Progenitor cell of endocrine pancreas (in vitro differentiated cells): Measurements from ENCODE around the gene GRHPR. TPM values are rescaled to one million over a fixed set of nuclear protein-coding genes. Genes with fewer than 3 reads are reported as not detected.
"Not testable (repeated sequence)": the region's sequence is repeated elsewhere in the genome, so short reads cannot be mapped to it uniquely, and the experiment has no call there.

ENCODE experiments used
- DNase-seq: peaks from one replicate; pipeline ENCODE4 v3.0.0; 2021; ENCODE audit warnings: low spot score; ENCODE audit not compliant: unreplicated experiment
- H3K27ac Mint-ChIP-seq: 2 replicates; pipeline ENCODE4 v1.8.0; 2021; ENCODE audit warnings: mild to moderate bottlenecking, moderate library complexity, mixed read lengths
- H3K27me3 Mint-ChIP-seq: 2 replicates; pipeline ENCODE4 v1.8.0; 2021; ENCODE audit warnings: mixed read lengths
- H3K36me3 Mint-ChIP-seq: 2 replicates; pipeline ENCODE4 v1.8.0; 2022; ENCODE audit warnings: mixed read lengths; ENCODE audit not compliant: insufficient read depth
- H3K4me1 Mint-ChIP-seq: 2 replicates; pipeline ENCODE4 v1.8.0; 2021; ENCODE audit warnings: low read depth, mixed read lengths
- H3K4me3 Mint-ChIP-seq: 2 replicates; pipeline ENCODE4 v1.8.0; 2021; ENCODE audit warnings: low read depth, mild to moderate bottlenecking, moderate library complexity, mixed read lengths
- H3K9me3 Mint-ChIP-seq: 2 replicates; pipeline ENCODE4 v1.8.0; 2021; ENCODE audit warnings: low read depth, mixed read lengths
- total RNA-seq: library from RNA; stranded (reverse); gene quantifications from 2 replicates; pipeline ENCODE4 v1.2.1, GENCODE V29; 2021
- TF ChIP-seq, protein P1 (sequence below): fragments of 200-600 bp; sonication (generic); IDR thresholded peaks from one replicate; pipeline ENCODE4 v1.5.0; 2021; ENCODE audit warnings: antibody characterized with exemption, mild to moderate bottlenecking; ENCODE audit not compliant: unreplicated experiment

GRHPR gene
- total RNA-seq, 1 donor from 2014 or later = 98.0 TPM

DNA sequence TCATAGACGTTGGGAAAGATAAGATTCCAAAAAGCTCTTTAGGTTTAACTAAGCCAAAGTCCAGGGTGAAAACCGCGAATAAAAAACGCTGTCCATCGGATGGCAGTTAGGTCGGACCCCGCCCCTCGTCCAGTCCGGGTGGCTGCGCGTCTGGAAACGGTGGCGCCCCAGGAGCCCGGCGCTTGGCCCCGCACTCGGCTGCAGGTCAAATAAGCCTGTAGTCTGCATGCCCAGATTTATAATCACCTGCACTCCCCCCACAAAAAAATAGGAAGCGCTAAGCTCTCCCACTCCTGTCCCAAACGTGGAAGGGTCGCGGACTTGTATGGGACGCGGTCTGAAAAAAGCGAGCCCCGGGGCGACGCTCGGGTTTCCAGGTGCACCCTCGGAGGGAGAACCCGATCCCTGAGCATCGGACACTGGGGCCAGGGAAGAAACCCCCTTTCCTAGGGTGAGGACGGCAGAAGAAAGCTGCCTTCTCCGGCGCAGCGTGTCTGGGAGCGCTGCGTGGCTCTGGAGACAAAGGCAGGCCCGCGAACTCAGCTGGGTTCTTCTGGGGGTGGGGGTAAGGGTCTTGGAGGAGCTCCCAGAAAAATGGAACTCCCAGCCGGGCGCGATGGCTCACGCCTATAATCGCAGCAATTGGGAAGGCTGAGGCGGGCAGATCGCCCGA, 43.7 kb downstream of the GRHPR start:
- peak; percentile 56 for DNase-seq
- Mint-ChIP-seq H3K27me3 (no peaks in the 10 kb centered on the region), H3K36me3 (peaks cover 6% of the 10 kb centered on the region), H3K9me3 (no peaks in the 10 kb centered on the region), H3K4me3 (peak overlapping the region; percentile 98), H3K27ac (peak overlapping the region; percentile 100), H3K4me1 (peaks cover 24% of the 10 kb centered on the region)
- TF ChIP-seq, protein P1, sequence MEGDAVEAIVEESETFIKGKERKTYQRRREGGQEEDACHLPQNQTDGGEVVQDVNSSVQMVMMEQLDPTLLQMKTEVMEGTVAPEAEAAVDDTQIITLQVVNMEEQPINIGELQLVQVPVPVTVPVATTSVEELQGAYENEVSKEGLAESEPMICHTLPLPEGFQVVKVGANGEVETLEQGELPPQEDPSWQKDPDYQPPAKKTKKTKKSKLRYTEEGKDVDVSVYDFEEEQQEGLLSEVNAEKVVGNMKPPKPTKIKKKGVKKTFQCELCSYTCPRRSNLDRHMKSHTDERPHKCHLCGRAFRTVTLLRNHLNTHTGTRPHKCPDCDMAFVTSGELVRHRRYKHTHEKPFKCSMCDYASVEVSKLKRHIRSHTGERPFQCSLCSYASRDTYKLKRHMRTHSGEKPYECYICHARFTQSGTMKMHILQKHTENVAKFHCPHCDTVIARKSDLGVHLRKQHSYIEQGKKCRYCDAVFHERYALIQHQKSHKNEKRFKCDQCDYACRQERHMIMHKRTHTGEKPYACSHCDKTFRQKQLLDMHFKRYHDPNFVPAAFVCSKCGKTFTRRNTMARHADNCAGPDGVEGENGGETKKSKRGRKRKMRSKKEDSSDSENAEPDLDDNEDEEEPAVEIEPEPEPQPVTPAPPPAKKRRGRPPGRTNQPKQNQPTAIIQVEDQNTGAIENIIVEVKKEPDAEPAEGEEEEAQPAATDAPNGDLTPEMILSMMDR = no peak

DNA sequence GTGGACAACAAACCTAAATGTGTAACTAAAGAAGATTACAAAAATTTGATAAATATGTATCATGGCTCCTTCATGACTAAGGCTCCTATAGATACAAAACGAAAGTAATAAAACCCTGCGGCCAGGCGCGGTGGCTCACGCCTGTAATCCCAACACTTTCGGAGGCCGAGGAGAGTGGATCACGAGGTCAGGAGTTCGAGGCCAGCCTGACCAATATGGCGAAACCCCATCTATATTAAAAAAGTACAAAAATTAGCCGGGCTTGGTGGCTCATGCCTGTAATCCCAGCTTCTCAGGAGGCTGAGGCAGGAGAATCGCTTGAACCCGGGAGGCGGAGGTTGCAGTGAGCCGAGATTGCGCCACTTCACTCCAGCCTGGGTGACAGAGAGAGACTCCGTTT, 45.0 kb downstream of the GRHPR start:
- H3K27ac Mint-ChIP-seq, H3K4me3 Mint-ChIP-seq, DNase-seq, H3K9me3 Mint-ChIP-seq, H3K36me3 Mint-ChIP-seq, H3K27me3 Mint-ChIP-seq: not testable (repeated sequence)
- H3K4me1 Mint-ChIP-seq = peaks cover 27% of the 10 kb centered on the region

DNA sequence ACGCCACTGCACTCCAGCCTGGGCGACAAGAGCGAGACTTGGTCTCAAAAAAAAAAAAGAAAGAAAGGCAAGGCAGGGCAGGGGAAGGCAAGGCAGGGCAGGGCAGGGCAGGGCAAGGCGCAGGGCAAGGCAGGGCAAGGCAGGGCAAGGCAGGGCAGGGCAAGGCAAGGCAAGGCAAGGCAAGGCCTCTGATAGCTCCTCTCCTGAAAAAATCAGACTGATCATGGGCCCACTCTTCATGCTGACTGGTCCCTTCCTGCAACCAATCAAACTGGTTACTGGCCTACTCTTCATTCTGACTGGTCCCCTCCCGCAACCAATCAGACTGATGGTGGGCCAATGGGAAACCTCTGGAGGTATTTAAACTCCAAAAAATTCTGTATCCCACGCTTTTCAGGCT, 46.1 kb downstream of the GRHPR start:
- Mint-ChIP-seq H3K27ac (no peak overlapping the region), H3K36me3 (no peaks in the 10 kb centered on the region), H3K27me3 (no peaks in the 10 kb centered on the region), H3K4me1 (peaks cover 18% of the 10 kb centered on the region), H3K9me3 (no peaks in the 10 kb centered on the region), H3K4me3 (no peak overlapping the region)
- no peak for DNase-seq
- TF ChIP-seq, protein P1 = no peak

DNA sequence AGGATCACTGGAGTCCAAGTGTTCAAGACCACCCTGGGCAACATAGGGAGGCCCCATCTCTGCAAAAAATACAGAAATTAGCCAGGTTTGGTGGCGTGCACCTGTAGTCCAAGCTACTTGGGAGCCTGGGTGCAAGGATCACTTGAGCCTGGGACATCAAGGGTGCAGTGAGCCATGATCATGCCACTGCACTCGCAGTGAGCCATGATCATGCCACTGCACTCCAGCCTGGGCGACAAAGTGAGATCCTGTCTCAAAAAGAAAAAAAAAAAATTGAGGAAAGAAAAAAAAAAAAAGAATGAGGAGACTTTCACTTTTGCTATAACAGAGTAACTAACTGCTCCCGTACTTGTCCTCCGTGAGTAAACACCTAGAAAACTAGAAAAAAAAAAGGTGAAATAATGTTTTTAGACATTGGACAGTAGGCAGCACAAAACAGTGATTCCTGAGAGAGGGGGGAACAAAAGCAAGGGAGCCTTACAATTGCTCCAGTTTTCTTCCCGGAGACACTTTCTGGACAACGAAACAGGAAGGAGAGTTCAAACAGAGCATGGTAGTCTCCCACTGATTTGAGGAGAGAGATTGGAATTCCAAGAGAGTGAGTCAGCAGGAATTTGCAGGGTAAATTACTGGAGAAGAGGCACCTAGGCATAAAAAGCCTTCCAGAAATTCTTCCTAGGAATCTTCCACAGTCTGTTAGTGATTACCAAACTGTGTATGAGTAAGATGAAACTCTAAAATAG, 49.6 kb downstream of the GRHPR start:
- peak overlapping the region; percentile 51 for H3K4me3 Mint-ChIP-seq
- TF ChIP-seq, protein P1 = no peak
- peaks cover 4% of the 10 kb centered on the region for H3K9me3 Mint-ChIP-seq
- peak overlapping the region; percentile 98 for H3K27ac Mint-ChIP-seq
- H3K4me1 Mint-ChIP-seq = peaks cover 10% of the 10 kb centered on the region
- DNase-seq = no peak
- no peaks in the 10 kb centered on the region for H3K27me3 Mint-ChIP-seq
- no peaks in the 10 kb centered on the region for H3K36me3 Mint-ChIP-seq

DNA sequence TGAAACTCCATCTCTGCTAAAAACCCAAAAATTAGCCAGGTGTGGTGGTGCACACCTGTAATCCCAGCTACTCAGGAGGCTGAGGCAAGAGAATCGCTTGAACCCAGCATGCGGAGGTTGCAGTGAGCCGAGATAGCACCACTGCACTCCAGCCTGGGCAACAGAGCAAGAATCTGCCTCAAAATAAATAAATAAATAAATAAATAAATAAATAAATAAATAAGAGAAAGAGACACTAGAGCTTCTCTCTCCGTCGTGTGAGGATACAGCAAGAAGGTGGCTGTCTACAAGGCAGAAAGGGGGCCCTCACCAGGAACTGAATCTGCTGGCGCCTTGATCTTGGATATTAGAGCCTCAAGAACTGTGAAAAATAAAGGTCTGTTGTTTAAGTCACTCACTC, 51.5 kb downstream of the GRHPR start:
- not testable (repeated sequence) for H3K4me3 Mint-ChIP-seq, H3K27ac Mint-ChIP-seq, H3K36me3 Mint-ChIP-seq, H3K27me3 Mint-ChIP-seq, H3K9me3 Mint-ChIP-seq, DNase-seq
- peaks cover 14% of the 10 kb centered on the region for H3K4me1 Mint-ChIP-seq

DNA sequence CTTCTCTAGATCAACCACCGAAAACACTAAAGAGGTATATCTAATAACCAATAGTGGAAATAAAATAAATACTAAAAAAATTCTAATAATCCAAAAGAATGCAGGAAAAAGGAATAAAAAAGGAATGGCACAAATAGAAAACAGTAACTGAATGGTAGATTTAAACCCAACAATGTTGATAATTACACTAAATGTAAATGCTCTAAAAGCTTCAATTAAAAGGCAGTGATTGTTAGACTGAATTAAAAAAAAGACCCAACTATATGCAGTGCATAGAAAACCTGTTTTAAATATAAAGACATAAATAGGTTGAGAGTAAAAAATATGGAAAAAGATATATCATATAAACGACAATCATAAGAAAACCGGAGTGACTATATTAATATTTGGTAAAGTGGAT, 51.9 kb downstream of the GRHPR start:
- no peak overlapping the region for H3K27ac Mint-ChIP-seq
- H3K4me1 Mint-ChIP-seq = peaks cover 14% of the 10 kb centered on the region
- no peak overlapping the region for H3K4me3 Mint-ChIP-seq
- H3K27me3 Mint-ChIP-seq = no peaks in the 10 kb centered on the region
- TF ChIP-seq, protein P1 = no peak
- no peak for DNase-seq
- peaks cover 4% of the 10 kb centered on the region for H3K9me3 Mint-ChIP-seq
- H3K36me3 Mint-ChIP-seq = no peaks in the 10 kb centered on the region
